ENCODE data around the gene QKI. TPM values are rescaled to one million over a fixed set of nuclear protein-coding genes. Genes with fewer than 3 reads are reported as not detected.

QKI gene
- total RNA-seq, 1 experiment from 2014 or later: 64.3 TPM

- no peak for TF ChIP-seq EZH2phosphoT487 (IDR thresholded peaks at IDR 0.05; ENCODE audit: borderline replicate concordance, low read length)
- no peak for TF ChIP-seq EZH2 (IDR thresholded peaks at IDR 0.05; ENCODE audit: low read length, unreplicated experiment)
- no peaks in the 10 kb centered on the region for H3K9me3 ChIP-seq (ENCODE audit: low read length)
- BruUV-seq (replicated peaks): no TSS peak
Observed at GRCh38 chr6:163370464-163371117, 43.9 kb upstream of the QKI start.

GRCh38 chr6:163371129-163371528, 43.4 kb upstream of the QKI start:
- Histone ChIP-seq H3K4me2 (ENCODE audit: low read length) (no peak overlapping the region), H2AFZ (ENCODE audit: low read length) (no peak overlapping the region), H3K27me3 (ENCODE audit: low read length) (no peaks in the 10 kb centered on the region), H3K9me3 (ENCODE audit: low read length) (no peaks in the 10 kb centered on the region), H3K79me2 (ENCODE audit: low read length) (no peaks in the 10 kb centered on the region), H3K4me3 (ENCODE audit: low read length) (no peak overlapping the region), H4K20me1 (ENCODE audit: low read length) (no peaks in the 10 kb centered on the region), H3K27ac (ENCODE audit: low read length) (no peak overlapping the region), H3K4me1 (ENCODE audit: insufficient read depth, low read length) (no peaks in the 10 kb centered on the region), H3K9ac (ENCODE audit: low read length) (no peak overlapping the region), H3K36me3 (ENCODE audit: low read depth, low read length) (no peaks in the 10 kb centered on the region), H3K9me2 (replicated peaks; ENCODE audit: low read length) (no peaks in the 10 kb centered on the region), H3F3A (ENCODE audit: low read length, unreplicated experiment) (no peaks in the 10 kb centered on the region)
- DNase-seq (no peak), ATAC-seq (no peak)
- ChIA-PET CTCF (no interaction called here), POLR2A (ENCODE audit: unreplicated experiment) (no interaction called here)
- TF ChIP-seq EZH2phosphoT487 (IDR thresholded peaks at IDR 0.05; ENCODE audit: borderline replicate concordance, low read length) (no peak), CTCF (conservative IDR thresholded peaks at IDR 0.05; ENCODE audit: low read depth, low read length) (no peak), EZH2 (IDR thresholded peaks at IDR 0.05; ENCODE audit: low read length, unreplicated experiment) (no peak)
- intact Hi-C loops (cut with micrococcal nuclease): no loop called here
- no TSS peak for BruUV-seq (replicated peaks)

More at GRCh38 chr6:163370464-163371117, 43.9 kb upstream of the QKI start:
- no peaks in the 10 kb centered on the region for H3K4me1 ChIP-seq (ENCODE audit: insufficient read depth, low read length)
- no peak overlapping the region for H3K4me2 ChIP-seq (ENCODE audit: low read length)
- DNase-seq (no peak), ATAC-seq (no peak)
- no peaks in the 10 kb centered on the region for H3K9me2 ChIP-seq (replicated peaks; ENCODE audit: low read length)
- intact Hi-C loops (cut with micrococcal nuclease): no loop called here
- CTCF ChIA-PET: no interaction called here
- H3K79me2 ChIP-seq (ENCODE audit: low read length): no peaks in the 10 kb centered on the region
- no peak overlapping the region for H3K9ac ChIP-seq (ENCODE audit: low read length)
- H3K4me3 ChIP-seq (ENCODE audit: low read length): no peak overlapping the region
- H2AFZ ChIP-seq (ENCODE audit: low read length): no peak overlapping the region
- POLR2A ChIA-PET (ENCODE audit: unreplicated experiment): no interaction called here
- no peaks in the 10 kb centered on the region for H3K27me3 ChIP-seq (ENCODE audit: low read length)
- no peaks in the 10 kb centered on the region for H4K20me1 ChIP-seq (ENCODE audit: low read length)
- H3K27ac ChIP-seq (ENCODE audit: low read length): no peak overlapping the region
- no peaks in the 10 kb centered on the region for H3K36me3 ChIP-seq (ENCODE audit: low read depth, low read length)
- H3F3A ChIP-seq (ENCODE audit: low read length, unreplicated experiment): no peaks in the 10 kb centered on the region

GRCh38 chr6:163373240-163373639, 41.3 kb upstream of the QKI start:
- Histone ChIP-seq H4K20me1 (ENCODE audit: low read length) (no peaks in the 10 kb centered on the region), H3F3A (ENCODE audit: low read length, unreplicated experiment) (no peaks in the 10 kb centered on the region), H3K27me3 (ENCODE audit: low read length) (no peaks in the 10 kb centered on the region), H3K9me2 (replicated peaks; ENCODE audit: low read length) (no peaks in the 10 kb centered on the region), H3K4me1 (ENCODE audit: insufficient read depth, low read length) (no peaks in the 10 kb centered on the region), H3K36me3 (ENCODE audit: low read depth, low read length) (no peaks in the 10 kb centered on the region), H3K79me2 (ENCODE audit: low read length) (no peaks in the 10 kb centered on the region), H3K9me3 (ENCODE audit: low read length) (no peaks in the 10 kb centered on the region), H3K4me3 (ENCODE audit: low read length) (no peak overlapping the region), H2AFZ (ENCODE audit: low read length) (no peak overlapping the region), H3K9ac (ENCODE audit: low read length) (no peak overlapping the region), H3K27ac (ENCODE audit: low read length) (no peak overlapping the region), H3K4me2 (ENCODE audit: low read length) (no peak overlapping the region)
- POLR2A ChIA-PET (ENCODE audit: unreplicated experiment): no interaction called here
- intact Hi-C loops (cut with micrococcal nuclease): no loop called here
- CTCF ChIA-PET: no interaction called here
- no peak for TF ChIP-seq CTCF (conservative IDR thresholded peaks at IDR 0.05; ENCODE audit: low read depth, low read length)
- TF ChIP-seq EZH2 (IDR thresholded peaks at IDR 0.05; ENCODE audit: low read length, unreplicated experiment): no peak
- no peak for TF ChIP-seq EZH2phosphoT487 (IDR thresholded peaks at IDR 0.05; ENCODE audit: borderline replicate concordance, low read length)
- ATAC-seq (no peak), DNase-seq (no peak)
- no TSS peak for BruUV-seq (replicated peaks)

Measured in PC-3 (cell line).